GM12875 (cell line): ENCODE results near the gene POLR1G.

Source experiments
- H3K4me3 ChIP-seq: one replicate; pipeline ENCODE4 v1.5.1; 2011; ENCODE audit warnings: low read depth, low read length, control low read depth
- CTCF ChIP-seq: IDR thresholded peaks from 2 replicates; pipeline ENCODE4 v1.5.1; 2011; ENCODE audit warnings: low read depth, mild to moderate bottlenecking, control low read depth, inconsistent platforms, low read length, moderate library complexity, borderline replicate concordance; ENCODE audit not compliant: insufficient read depth

The POLR1G gene

GRCh38 chr19:45457776-45458175 lies 51.3 kb downstream of the POLR1G start:
- H3K4me3 ChIP-seq = no peak overlapping the region
- no peak for TF ChIP-seq CTCF
